Stimulated activated naive CD8-positive, alpha-beta T cell treated with anti-CD3 and anti-CD28 coated beads, Interleukin-15, Interleukin-2, amounts not matched to agents 100 ng/mL and 50 ng/mL, for 24 hours (primary cell): ENCODE results near the gene GPBP1.
"Not testable (repeated sequence)": the region's sequence is repeated elsewhere in the genome, so short reads cannot be mapped to it uniquely, and the experiment has no call there.

Experiments used
- H3K27ac Mint-ChIP-seq: one replicate; pipeline ENCODE4 v1.8.0; 2021; ENCODE audit warnings: mild to moderate bottlenecking, mixed read lengths
- H3K27me3 Mint-ChIP-seq: one replicate; pipeline ENCODE4 v1.8.0; 2021; ENCODE audit warnings: mixed read lengths
- H3K36me3 Mint-ChIP-seq: one replicate; pipeline ENCODE4 v1.8.0; 2021; ENCODE audit warnings: low read depth, mixed read lengths
- H3K4me1 Mint-ChIP-seq: one replicate; pipeline ENCODE4 v1.8.0; 2021; ENCODE audit warnings: low read depth, mixed read lengths
- H3K4me3 Mint-ChIP-seq: one replicate; pipeline ENCODE4 v1.8.0; 2021; ENCODE audit warnings: mild to moderate bottlenecking, mixed read lengths
- H3K9me3 Mint-ChIP-seq: one replicate; pipeline ENCODE4 v1.8.0; 2021; ENCODE audit warnings: mixed read lengths

Gene GPBP1

GRCh38 chr5:57189515-57189914, 15.7 kb downstream of the GPBP1 start:
- peaks cover 94% of the 10 kb centered on the region for H3K4me1 Mint-ChIP-seq
- H3K9me3 Mint-ChIP-seq: no peaks in the 10 kb centered on the region
- H3K27me3 Mint-ChIP-seq: no peaks in the 10 kb centered on the region
- no peak overlapping the region for H3K27ac Mint-ChIP-seq
- H3K36me3 Mint-ChIP-seq: peaks cover 60% of the 10 kb centered on the region
- peak overlapping the region; percentile 8 for H3K4me3 Mint-ChIP-seq

DNA sequence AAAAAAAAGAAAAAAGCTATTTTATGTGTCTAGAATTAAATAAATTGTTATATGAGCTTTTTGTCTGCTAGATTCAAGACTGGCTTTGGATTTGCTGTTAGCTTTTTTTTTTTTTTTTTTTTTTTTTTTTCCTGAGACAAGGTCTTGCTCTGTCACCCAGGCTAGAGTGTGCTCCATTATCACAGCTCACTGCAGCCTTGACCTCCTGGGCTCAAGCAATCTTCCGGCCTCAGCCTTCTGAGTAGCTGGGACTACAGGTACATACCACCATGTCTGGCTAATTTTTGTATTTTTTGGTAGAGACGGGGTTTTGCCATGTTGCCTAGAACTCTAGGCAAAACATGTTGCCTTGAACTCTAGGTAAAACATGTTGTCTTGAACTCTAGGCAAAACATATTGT, 16.7 kb downstream of the GPBP1 start:
- no peaks in the 10 kb centered on the region for H3K9me3 Mint-ChIP-seq
- H3K27me3 Mint-ChIP-seq: no peaks in the 10 kb centered on the region
- H3K4me1 Mint-ChIP-seq: peaks cover 94% of the 10 kb centered on the region
- no peak overlapping the region for H3K4me3 Mint-ChIP-seq
- no peak overlapping the region for H3K27ac Mint-ChIP-seq
- H3K36me3 Mint-ChIP-seq: peaks cover 66% of the 10 kb centered on the region

DNA sequence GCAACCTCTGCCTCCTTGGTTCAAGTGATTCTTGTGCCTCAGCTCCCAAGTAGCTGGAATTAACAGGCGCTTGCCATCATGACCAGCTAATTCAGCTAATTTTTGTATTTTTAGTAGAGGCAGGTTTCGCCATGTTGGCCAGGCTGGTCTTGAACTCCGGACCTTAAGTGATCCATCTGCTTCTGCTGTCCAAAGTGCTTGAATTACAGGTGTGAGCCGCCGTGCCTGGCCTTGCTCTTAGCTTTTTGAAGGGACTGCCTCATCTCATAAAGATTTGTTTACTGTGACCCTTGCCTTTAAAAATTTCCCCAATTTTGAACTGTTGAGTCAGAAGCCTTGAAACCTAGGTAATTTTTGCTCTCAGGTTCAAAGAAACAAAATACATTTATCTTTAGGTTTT, 17.3 kb downstream of the GPBP1 start:
- Mint-ChIP-seq H3K36me3 (peaks cover 68% of the 10 kb centered on the region), H3K27me3 (no peaks in the 10 kb centered on the region), H3K4me1 (peaks cover 92% of the 10 kb centered on the region), H3K9me3 (no peaks in the 10 kb centered on the region), H3K27ac (no peak overlapping the region), H3K4me3 (no peak overlapping the region)

DNA sequence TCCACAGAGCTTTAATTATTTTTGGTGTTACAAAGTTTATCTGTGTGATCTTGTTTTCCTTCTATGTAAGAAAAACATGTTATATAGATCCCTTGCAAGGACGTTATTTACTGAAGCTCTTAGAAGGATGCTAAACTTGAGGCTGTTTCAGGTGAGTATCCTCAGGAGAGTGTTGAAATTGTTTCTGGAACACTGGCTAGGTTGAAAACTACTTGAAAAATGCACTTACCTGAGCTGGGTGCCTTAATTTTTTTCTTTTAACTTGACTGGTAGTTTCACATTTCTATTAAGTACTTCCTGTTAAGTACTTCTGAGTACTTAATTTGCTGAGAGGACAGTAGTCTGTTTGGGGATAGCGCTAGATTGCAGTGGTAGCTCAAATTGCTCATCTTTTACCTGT, 18.1 kb downstream of the GPBP1 start:
- no peaks in the 10 kb centered on the region for H3K27me3 Mint-ChIP-seq
- no peaks in the 10 kb centered on the region for H3K9me3 Mint-ChIP-seq
- no peak overlapping the region for H3K27ac Mint-ChIP-seq
- no peak overlapping the region for H3K4me3 Mint-ChIP-seq
- H3K36me3 Mint-ChIP-seq: peaks cover 62% of the 10 kb centered on the region
- peaks cover 86% of the 10 kb centered on the region for H3K4me1 Mint-ChIP-seq

DNA sequence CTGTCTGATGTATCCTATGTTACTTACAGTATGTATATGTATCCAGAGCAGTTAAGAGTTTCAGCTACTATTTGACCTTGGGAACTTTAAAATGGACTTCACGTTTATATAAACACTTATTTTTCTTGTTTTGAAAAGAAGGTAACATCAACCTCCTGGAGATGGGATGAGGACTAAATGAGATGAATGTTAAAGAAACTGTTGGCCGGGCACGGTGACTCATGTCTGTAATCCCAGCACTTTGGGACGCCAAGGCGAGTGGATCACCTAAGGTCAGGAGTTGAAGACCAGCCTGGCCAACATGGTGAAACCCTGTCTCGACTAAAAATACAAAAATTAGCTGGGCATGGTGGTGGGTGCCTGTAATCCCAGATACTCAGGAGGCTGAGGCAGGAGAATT, 19.0 kb downstream of the GPBP1 start:
- Mint-ChIP-seq H3K4me1 (peaks cover 85% of the 10 kb centered on the region), H3K36me3 (peaks cover 58% of the 10 kb centered on the region), H3K4me3 (peak overlapping the region; percentile 19)
- not testable (repeated sequence) for H3K27me3 Mint-ChIP-seq, H3K9me3 Mint-ChIP-seq, H3K27ac Mint-ChIP-seq

DNA sequence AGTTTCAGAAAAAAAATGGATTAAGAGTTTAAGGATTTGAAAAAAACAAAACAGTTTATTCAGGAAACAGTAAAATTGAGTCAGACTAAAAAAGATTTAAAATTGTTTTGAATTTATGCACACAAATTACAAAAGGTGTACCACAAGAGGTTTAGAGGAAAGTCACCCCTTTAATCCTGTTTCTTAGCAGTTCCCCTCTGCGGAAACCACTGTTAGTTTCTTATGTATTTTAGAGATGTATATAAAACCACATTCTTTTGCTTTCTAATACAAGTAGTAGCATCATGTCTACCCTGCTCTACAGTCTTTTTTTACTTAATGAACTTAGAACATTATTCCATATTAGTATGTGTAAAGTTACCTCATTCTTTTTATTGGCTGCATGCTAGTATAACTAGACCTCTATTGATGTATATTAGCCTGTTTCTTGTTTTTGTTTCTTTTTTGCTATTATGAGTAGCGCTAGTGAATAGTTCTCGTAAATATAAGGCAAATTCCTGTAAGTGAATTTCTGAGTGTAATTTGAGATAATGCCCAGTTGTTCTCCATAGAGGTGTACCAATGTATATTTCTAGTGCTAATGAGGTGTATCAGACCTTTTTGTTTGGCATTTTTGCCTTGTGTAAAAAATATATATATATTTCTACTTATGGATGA, 20.0 kb downstream of the GPBP1 start:
- Mint-ChIP-seq H3K4me3 (peak overlapping the region; percentile 39), H3K4me1 (peaks cover 81% of the 10 kb centered on the region), H3K27me3 (no peaks in the 10 kb centered on the region), H3K27ac (peak overlapping the region; percentile 72), H3K36me3 (peaks cover 51% of the 10 kb centered on the region), H3K9me3 (no peaks in the 10 kb centered on the region)

DNA sequence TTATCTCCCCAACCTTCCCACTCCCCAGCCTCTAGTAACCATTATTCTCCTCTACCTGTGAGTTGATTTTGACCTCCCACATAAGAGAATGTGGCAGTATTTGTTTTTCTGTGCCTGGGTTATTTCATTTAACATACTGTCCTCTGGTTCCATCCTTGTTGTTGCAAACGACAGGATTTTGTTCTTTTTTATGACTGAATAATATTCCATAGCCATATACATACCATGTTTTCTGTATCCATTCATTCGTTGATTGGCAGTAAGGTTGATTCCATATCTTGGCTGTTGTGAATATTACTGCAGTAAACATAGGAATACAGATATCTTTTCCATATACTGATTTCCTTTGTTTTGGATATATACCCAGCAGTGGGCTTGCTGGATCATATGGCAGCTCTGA, 20.8 kb downstream of the GPBP1 start:
- peaks cover 50% of the 10 kb centered on the region for H3K36me3 Mint-ChIP-seq
- peaks cover 81% of the 10 kb centered on the region for H3K4me1 Mint-ChIP-seq
- no peak overlapping the region for H3K4me3 Mint-ChIP-seq

DNA sequence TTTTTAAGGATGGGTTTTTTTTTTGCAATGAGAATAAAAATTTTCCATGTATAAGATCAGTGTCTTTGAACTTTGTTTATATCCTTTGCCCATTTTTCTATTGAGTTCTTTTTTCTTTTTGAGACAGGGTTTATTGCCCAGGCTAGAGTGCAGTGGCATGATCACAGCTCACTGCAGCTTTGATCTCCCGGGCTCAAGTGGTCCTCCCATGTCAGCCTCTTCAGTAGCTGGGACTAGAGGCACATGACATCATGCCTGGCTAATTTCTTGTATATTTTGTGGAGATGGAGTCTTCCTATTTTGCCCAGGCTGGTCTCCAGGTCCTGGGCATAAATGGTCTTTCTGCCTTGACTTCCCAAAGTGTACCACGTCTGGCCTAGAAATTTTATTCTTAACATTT, 21.2 kb downstream of the GPBP1 start:
- Mint-ChIP-seq H3K36me3 (peaks cover 47% of the 10 kb centered on the region), H3K27ac (no peak overlapping the region), H3K4me3 (no peak overlapping the region), H3K9me3 (no peaks in the 10 kb centered on the region), H3K4me1 (peaks cover 81% of the 10 kb centered on the region), H3K27me3 (no peaks in the 10 kb centered on the region)

More for the DNA sequence above, 20.8 kb downstream of the GPBP1 start:
- Mint-ChIP-seq H3K27ac (no peak overlapping the region), H3K27me3 (no peaks in the 10 kb centered on the region), H3K9me3 (no peaks in the 10 kb centered on the region)

DNA sequence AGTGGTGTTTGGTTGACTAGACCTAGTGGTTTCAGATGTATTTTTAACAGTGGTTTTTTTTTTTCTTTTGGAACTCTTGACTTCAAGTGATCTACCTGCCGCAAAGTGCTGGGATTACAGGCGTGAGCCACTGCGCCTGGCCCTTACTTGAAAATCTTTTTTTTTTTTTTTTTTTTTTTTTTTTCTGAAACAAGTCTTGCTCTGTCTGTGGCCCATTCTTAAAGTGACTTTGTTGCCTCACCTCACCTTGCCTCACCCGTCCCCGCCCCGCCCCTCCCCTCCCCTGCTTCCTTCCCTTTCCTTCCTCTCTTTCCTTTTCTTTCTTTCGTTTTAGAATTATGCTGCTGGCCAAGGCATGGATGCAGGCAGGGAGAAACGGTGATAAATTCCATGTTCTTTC, 26.0 kb downstream of the GPBP1 start:
- H3K4me1 Mint-ChIP-seq: peaks cover 66% of the 10 kb centered on the region
- H3K27ac Mint-ChIP-seq: peak overlapping the region; percentile 72
- no peaks in the 10 kb centered on the region for H3K27me3 Mint-ChIP-seq
- H3K36me3 Mint-ChIP-seq: peaks cover 31% of the 10 kb centered on the region
- no peak overlapping the region for H3K4me3 Mint-ChIP-seq
- no peaks in the 10 kb centered on the region for H3K9me3 Mint-ChIP-seq

- H3K27me3 Mint-ChIP-seq: no peaks in the 10 kb centered on the region
- H3K9me3 Mint-ChIP-seq: no peaks in the 10 kb centered on the region
- H3K4me1 Mint-ChIP-seq: peaks cover 73% of the 10 kb centered on the region
- H3K36me3 Mint-ChIP-seq: peaks cover 29% of the 10 kb centered on the region
- no peak overlapping the region for H3K4me3 Mint-ChIP-seq
- H3K27ac Mint-ChIP-seq: no peak overlapping the region
These were observed 29.0 kb downstream of the GPBP1 start for GRCh38 chr5:57202811-57203210.

DNA sequence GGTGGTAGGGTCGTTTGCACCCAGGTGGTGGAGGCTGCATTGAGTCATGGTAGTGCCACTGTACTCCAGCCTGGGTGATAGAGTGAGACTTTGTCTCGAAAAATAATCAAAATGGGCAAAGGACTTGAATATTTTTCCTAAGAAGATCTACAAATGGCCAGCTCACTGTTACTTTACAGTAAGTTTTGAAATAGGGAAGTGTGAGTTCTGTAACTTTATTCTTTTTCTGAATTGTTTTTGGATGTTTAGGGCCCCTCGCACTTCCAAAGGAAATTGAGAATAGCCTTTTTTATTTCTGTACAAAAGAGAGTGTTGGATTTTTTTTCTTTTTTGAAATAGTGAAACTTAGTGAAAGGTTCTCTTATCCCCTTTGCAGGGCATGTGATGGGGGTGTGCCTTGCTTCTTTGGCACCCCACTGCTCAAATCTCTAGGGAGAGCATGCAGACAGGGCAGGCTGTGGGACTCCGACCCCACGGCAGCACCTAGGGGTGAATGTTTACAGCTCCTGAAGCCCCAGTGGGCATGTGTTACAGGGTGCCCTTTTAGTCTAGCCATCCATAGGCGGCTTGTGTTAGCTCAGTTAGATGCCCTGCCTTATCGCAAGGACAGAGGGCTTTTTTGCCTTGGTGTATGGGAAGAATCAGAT, 33.3 kb downstream of the GPBP1 start:
- H3K9me3 Mint-ChIP-seq: no peaks in the 10 kb centered on the region
- H3K27ac Mint-ChIP-seq: peak overlapping the region; percentile 36

DNA sequence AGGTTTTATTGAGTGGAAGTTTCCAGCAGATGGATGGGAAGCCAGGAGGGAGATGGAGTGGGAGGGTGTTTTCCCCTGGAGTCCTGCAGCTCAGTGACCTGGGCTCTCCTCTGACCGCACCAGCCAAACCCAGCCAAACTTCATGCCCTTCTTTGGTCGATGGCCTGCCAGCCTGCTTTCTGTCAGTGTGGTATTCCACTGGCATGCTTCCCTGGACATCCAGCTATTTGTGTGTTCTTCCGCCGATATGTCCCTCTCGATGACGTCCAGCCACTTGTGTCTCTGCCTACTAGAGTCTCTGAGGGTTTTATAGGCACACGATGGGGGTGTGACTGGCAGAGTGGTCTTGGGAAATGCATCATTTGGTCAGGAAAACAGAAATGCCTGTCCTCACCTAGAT, 33.8 kb downstream of the GPBP1 start:
- Mint-ChIP-seq H3K27ac (peak overlapping the region; percentile 65), H3K4me1 (peaks cover 75% of the 10 kb centered on the region), H3K36me3 (peaks cover 26% of the 10 kb centered on the region), H3K27me3 (no peaks in the 10 kb centered on the region), H3K9me3 (no peaks in the 10 kb centered on the region), H3K4me3 (no peak overlapping the region)

More for the DNA sequence above, 33.3 kb downstream of the GPBP1 start:
- Mint-ChIP-seq H3K4me3 (no peak overlapping the region), H3K4me1 (peaks cover 76% of the 10 kb centered on the region), H3K36me3 (peaks cover 26% of the 10 kb centered on the region), H3K27me3 (no peaks in the 10 kb centered on the region)

DNA sequence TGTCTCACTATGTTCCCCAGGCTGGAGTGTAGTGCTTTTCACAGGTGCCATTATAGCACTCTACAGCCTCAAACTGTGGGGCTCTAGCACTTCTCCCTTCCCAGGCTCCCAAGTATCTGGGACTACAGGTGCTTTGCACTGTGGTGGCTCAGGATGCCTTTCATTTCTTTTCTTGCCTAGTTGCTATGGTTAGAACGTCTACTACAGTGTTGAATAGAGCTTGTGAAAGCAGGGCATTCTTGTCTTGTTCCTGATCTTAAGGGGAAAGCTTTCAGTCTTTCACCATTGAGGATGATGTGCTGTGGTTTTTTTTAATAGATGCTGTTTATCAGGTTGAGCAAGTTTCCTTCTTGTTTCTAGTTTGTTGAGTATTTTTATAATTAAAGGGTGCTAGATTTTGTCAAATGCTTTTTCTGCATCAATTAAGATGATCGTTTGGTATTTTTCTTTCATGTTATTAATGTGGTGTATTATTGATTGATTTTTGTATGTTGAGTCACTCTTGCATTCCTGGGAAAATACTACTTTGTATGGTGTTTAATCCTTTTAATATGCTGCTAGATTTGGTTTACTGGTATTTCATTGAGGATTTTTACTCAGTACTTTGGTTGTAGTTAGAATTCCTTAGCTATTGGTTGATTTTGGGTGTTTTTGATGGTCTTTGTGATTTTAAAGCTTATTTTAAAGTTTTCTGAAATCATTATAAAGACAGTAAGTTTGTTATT, 35.6 kb downstream of the GPBP1 start:
- peak overlapping the region; percentile 1 for H3K4me3 Mint-ChIP-seq
- H3K36me3 Mint-ChIP-seq: peaks cover 37% of the 10 kb centered on the region
- H3K4me1 Mint-ChIP-seq: peaks cover 78% of the 10 kb centered on the region
- H3K9me3 Mint-ChIP-seq: no peaks in the 10 kb centered on the region
- peak overlapping the region; percentile 4 for H3K27ac Mint-ChIP-seq
- H3K27me3 Mint-ChIP-seq: no peaks in the 10 kb centered on the region

DNA sequence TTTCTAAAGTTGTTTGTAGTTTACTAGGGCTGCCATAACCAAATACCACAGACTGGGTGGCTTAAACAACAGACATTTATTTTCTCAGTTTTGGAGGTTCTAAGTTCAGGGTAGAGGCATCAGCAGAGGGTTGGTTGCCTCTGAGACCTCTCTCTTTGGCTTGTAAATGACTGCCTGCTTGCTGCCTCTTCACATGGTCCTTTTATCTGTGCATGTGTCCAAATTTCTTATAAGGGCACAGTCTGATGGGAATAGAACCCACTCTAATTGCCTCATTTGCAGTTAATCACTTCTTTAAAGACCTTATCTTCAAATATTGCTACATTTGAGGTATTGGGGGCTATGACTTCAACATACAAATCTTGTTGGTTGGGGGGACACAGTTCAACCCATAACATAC, 36.8 kb downstream of the GPBP1 start:
- peaks cover 47% of the 10 kb centered on the region for H3K36me3 Mint-ChIP-seq
- H3K4me3 Mint-ChIP-seq: no peak overlapping the region
- no peaks in the 10 kb centered on the region for H3K9me3 Mint-ChIP-seq
- H3K27ac Mint-ChIP-seq: peak overlapping the region; percentile 38
- H3K4me1 Mint-ChIP-seq: peaks cover 77% of the 10 kb centered on the region
- no peaks in the 10 kb centered on the region for H3K27me3 Mint-ChIP-seq

DNA sequence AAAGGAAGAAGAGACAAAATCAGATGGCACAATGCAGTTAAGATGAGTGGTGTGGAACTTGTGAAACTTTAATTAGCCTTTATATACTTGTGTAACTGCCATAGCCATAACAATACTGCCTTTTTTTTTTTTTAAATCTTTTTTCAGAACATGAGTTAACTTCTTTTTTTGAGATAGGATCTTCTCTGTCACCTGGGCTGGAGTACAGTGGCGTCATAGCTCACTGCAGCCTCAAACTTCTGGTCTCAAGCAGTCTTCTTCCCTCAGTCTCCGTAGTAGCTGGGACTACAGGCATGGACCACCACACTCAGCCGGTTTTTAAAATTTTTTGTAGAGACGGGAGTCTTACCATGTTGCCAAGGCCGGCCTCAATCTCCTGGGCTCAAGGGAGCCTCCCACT, 37.2 kb downstream of the GPBP1 start:
- H3K27ac Mint-ChIP-seq: peak overlapping the region; percentile 38
- H3K4me3 Mint-ChIP-seq: no peak overlapping the region
- peaks cover 51% of the 10 kb centered on the region for H3K36me3 Mint-ChIP-seq
- H3K9me3 Mint-ChIP-seq: no peaks in the 10 kb centered on the region
- peaks cover 77% of the 10 kb centered on the region for H3K4me1 Mint-ChIP-seq
- no peaks in the 10 kb centered on the region for H3K27me3 Mint-ChIP-seq
